HG03045 (cell line): ENCODE data around the gene CHCT1.

Experiments used
- ATAC-seq: cut with Tn5 transposase; IDR thresholded peaks from one replicate; pipeline ENCODE4 v1.9.1; 2021; ENCODE audit warnings: mild to moderate bottlenecking, moderate library complexity; ENCODE audit not compliant: unreplicated experiment

Gene CHCT1

DNA sequence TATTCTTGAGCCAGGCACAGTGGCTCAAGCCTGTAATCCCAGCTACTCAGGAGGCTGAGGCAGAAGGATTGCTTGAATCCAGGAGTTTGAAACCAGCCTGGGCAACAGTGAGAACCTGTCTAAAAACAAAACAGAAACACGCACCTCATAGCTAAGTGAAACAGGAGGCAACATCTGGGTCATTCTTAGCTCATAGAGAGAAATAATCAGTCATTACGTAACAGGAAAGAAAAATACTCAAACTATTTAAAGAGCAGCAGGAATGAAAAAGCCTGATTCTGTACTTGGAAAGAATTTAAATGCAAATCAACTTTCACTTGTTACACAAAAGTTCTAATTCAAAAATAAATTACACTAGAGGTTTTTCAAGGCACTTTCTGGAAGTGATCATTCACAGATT lies 17.2 kb downstream of the CHCT1 start:
- no peak for ATAC-seq

DNA sequence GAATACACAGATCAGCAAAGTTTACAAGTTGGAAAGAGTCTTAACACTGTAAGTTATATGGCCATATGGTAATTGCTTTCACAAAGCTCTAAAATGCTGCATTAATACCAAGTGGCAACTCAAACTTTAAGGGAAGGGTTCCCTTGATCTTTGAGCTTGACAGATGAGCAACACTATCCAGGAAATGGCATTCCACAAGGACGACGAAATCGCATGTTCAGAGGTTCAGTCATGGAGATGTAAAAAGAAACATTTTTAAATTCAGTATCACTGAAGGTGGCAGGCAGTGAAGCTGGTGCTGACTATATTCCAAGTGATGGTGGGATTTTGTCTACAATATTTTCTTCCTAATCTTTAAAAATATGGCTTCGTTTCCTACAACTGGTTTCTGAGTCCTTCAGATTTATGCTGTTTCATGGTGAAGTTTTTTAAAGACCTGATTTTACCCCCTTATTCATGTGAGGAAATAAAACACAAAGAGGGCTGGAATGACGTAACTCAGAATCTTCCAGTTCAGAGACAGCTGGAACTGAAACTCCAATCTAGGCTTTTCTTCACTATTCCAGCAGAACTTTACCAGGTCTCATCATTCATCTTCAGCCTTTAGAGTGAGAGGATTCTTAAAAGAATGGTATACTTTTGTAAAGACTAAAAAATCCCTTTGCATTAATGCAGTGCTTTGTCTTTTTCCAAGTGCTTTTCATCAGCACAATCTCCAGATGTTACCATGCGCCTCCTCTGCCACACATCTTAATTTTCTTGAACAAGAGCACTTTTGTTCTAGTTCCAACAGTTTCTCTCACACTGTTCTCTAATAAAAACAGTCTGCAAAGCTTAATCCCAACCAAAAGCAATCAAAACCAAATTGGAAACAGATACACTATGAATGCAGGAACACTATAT lies 20.2 kb downstream of the CHCT1 start:
- no peak for ATAC-seq

DNA sequence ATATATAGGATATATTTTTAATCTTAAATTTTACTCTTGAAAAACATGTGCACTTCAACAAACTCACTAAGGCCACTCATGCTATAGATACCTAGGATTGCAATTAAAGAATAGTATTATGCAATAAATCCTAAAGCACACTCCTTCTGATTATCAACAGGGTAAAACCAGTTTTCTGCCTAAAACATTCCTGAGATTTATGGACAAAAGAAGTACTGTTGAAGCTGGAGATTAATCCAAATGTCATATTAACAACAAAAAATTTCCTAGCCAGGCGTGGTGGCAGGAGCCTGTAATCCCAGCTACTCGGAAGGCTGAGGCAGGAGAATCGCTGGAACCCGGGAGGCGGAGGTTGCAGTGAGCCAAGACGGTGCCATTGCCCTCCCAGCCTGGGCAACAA lies 21.4 kb downstream of the CHCT1 start:
- ATAC-seq = no peak

DNA sequence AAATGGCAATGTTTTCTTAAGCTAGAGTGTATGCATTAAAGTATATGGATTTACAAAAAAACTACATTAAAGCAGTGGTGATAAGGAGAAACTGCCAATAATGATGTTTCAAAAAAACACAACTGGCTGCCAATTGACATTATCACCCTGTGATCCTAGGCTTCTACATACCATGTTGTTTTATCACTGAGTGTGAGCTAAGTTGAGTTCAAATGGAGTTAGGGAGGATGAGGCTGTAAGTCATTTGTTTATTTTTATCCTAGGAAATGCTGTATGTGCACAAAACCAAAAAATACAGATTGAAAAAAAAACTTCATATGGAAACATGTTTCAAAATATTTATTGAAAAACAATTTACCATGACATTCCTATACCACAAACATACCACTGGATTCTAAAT lies 22.9 kb downstream of the CHCT1 start:
- ATAC-seq = no peak

DNA sequence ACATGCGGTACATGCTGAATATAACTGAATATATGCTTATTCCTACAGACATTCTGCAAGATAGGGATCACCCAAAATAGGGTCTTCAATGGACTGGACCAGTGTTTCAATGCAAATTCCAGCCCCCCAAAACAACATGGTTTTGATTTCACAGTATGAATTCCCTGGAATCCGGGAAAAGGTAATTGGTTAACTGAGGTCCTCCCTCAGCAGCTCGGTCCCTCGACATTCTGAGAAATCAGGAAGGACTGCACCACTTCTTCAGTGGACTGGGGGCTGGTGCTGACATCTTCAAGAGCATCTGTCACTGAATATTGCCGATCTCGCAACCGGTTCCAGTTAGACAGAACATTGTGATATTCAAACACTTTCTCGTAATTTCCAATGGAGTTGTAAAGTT lies 25.1 kb downstream of the CHCT1 start:
- no peak for ATAC-seq

DNA sequence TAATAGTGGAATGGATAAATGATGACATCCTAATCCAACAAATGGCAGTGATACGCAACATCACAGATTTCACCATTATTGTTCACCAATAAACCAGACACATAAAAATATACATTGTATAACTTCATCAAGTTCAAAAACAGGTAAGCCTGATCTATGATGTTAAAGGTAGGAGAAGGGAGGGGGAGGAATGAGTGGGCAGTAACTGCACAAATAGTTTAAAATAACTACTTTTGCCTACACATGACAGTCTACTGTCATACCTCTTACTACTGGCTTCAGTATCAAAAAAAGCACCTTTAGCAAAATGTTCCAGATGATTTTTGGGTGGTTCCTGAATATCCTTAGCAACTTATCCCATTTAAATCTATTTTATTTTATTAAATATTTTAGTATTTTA lies 28.8 kb downstream of the CHCT1 start:
- ATAC-seq = no peak

DNA sequence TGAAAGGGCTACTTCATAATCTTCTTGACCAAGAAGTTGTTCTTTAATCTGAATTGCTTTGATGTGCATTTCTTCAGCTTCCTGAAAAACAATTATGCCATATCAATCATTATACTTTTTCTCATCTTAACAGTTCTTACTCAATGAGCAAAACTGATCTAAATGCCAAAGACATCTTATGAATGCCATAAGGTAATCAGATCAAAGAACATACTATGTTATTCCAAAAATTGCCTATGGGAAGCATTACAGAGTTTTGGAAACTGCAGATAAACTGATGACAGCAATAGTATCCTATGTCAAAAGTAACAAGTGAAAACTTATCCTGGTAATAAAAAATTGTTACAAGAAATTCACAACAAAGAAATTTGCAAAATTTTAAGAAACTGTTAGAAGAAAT lies 29.7 kb downstream of the CHCT1 start:
- no peak for ATAC-seq

DNA sequence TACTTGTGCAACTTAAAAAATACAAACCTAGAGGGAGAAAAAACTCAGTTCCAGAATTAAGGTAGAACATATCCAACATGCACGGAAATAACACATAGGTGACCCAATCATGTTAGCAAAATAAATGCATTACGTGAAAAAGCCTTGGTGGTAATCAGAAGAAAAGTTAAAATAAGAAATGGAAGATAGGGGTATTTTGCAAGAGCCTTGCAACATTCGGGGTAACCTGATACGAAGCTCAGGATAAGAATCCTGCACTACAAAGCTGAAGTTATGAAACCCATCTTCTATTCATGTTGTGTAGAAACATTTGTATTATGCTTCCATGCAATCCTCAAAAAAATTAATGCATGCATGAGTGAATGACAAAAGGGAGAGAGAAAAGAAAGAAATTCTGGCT lies 33.1 kb downstream of the CHCT1 start:
- no peak for ATAC-seq

DNA sequence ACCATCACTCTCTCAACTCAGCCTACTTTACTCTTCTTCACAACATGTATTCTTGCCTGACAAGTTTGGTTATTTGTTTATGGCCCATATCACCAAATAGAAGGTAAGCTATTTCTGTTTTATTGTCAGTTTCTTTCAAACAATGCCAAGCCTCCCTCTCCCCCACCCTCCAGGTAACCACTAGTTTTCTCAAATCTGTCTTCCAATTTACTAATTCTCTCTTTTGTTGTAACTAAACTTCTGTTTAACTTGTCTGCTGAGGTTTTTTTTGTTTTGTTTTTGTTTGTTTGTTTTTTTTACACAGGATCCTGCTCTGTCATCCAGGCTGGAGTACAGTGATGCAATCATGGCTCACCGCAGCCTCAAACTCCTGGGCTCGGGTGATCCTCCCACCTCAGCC lies 34.9 kb downstream of the CHCT1 start:
- ATAC-seq = no peak

DNA sequence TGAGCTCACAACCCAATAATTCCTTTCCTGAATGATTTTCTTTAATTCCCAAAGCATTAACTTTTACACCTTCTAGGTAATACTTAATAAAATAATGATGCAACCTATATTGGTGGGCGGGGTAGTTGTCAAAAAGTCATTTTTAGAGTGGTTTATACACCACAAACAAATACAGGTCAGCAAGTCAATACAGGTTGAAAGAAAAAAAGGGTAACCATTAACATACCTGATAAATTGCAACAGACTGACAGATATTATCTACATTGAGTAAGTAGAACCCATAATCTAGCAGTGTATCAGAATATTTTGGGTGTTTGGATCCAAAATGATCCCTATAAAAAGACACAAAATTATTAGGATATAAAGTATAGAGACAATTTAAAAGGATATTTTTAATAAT lies 39.3 kb downstream of the CHCT1 start:
- no peak for ATAC-seq

DNA sequence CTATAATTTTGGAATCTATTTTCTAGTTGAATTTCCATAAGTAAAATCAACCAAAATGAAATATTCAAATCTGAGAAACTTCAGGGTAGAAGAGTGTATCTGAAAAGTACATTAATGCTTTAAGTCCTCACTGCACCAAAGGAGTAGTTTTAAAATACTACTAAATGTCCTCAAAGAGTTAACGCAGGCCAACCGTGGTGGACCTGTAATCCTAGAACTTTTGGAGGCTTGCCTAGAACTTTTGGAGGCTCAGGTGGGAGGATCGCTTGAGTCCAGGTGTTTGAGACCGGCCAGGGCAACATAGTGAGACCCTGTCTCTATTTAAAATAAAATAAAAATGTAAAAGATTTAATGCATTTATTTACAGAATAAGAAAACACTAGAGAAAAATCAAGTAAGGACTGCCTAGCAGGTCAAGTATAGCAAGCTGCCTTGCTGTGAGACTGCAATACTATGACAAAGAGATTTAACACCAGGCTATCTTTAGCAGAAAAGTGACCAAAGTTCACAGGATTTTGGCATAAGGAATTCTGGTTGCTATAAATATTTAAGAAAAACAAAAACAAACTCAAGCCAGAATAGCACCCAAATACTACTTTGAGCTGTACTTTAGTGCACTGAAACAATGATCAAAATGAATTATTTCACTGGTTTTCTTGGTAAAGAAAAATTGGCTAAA lies 41.0 kb downstream of the CHCT1 start:
- no peak for ATAC-seq

DNA sequence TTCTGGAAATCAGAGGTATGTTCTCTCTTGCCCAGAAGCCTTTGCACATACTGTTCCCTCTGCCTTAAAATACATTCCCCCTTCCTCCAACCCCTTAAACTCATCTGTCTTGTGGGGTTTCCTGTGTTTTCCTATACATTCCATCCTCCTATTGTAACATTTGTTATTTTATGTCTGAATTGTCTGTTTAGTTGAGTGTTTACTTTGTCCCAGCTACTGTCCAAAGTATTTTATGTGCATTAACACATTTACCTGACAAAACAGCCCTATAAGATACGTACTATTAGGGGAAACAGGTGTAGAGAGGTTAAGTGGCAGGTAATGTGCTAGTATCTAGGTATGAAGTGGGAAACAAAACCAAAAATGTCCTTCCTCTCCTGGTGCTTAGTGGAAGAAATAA lies 42.1 kb downstream of the CHCT1 start:
- no peak for ATAC-seq

DNA sequence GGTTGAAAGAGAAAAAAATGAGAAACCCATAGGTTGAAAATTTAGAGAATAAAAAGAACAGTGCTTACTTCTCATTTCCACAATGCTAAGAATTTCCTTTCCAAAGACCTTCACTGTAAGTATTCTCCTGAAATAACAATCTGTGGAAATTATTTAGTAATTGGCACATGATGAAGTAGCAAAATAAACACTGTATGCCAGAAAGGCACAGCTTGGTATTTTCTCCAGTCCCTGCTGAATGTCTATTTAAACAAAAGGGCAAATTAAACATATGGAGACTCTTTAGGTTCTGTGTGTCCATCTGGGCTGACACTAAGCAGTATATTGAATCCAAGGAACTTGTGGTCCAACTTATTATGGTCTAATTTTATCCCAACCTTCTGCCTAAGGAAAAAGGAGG lies 46.1 kb downstream of the CHCT1 start:
- ATAC-seq = no peak

DNA sequence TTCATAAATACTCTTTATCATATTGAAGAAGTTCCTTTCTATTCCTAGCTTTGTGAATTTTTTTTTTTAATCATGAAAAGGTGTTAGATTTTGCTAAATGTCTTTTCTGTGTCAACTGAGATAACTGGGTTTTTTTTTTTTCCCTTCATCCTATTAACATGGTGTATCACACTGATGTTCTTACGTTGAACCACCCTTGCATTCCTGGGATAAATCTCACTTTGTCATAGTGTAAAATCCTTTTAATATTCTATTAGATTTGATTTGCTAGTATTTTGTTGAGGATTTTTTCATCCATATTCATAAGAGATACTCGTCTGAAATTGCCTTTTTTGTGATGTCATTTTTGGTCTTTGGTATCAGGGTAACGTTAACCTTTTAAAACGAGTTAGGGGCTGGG lies 49.2 kb downstream of the CHCT1 start:
- ATAC-seq = no peak

DNA sequence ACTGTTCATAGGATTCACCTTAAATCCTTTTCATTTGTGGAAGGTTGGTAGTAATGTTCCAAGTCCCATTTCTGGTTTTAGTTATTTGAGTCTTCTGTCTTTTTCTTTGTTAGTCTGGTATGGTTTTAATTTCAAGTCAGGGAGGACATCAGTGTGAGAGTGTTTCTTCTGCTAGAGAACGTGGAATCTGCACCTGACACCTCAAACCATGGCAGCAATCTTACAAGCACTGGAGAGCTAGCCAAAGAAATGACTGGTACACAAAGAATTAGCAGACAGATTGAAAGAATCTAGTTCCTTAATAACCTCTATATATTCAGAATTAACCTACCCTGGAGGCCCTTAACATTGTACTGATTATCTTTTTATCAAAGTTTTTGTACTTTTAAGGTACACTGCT lies 50.2 kb downstream of the CHCT1 start:
- ATAC-seq = no peak

DNA sequence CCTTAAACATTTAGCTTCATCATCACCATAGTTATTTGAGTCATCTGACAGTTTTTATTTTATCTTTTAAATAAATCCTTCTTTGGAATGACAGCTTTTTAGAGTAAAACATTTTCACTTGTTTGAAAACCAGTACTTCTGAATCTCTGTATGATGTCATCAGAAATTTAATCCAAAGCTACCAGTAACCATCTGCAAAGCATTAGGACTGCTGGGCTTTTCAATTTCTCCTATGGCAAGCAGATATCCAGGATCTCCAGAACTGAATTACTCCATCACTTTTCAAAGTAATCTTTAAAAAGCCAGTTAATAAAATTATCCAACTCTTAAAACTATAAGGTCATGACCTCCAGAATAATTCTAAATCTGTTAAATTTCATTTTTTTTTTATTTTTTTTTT lies 51.5 kb downstream of the CHCT1 start:
- no peak for ATAC-seq
